Measurements from ENCODE around the gene NUP188. TPM values are rescaled to one million over a fixed set of nuclear protein-coding genes. Genes with fewer than 3 reads are reported as not detected.

Gene NUP188
- total and polyA plus RNA-seq, 2 experiments from 2014 or later: 35.8 to 52.0 TPM

DNA sequence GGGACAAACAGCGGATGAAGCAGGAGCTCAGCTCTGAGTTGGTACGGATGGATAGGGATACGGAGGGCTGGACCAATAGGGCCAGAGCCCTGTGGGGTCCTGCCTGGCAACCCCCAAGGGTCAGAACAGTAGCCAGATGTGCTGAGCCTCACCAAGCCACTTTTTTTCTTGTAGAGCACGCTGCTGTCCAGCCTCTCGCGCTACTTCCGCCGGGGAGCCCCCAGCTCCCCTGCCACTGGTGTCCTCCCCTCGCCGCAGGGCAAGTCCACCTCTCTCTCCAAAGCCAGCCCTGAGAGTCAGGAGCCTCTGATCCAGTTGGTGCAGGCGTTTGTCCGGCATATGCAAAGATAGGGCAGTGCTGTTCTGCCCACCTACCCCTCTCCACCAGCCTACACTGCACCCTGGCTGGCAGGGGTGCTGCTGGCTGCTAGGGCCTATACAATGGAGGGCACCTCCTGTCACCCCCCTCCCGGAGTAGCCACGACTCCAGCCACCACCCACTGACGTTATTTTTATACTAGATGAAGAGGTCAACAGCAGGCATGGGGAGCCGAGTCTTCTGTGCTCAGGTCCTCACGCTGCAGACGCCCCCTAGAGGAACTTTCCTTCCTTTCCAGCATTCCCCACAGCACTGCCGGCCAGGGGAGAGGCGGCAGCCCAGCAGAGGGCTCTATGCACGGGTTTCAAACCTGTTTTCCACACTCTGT lies 59.0 kb downstream of the NUP188 start:
- peak overlapping the region; percentile 86 for H3K27ac ChIP-seq
- no peaks in the 10 kb centered on the region for H3K9me3 ChIP-seq (ENCODE audit: low read depth)
- H3K36me3 ChIP-seq: peaks cover 28% of the 10 kb centered on the region
- no peaks in the 10 kb centered on the region for H3K27me3 ChIP-seq
- DNase-seq (ENCODE audit: low read depth in 1 of 2, low spot score in 1 of 2): peak; percentile 82 to 90
- H3K4me3 ChIP-seq: no peak overlapping the region
- TF ChIP-seq, protein P1, sequence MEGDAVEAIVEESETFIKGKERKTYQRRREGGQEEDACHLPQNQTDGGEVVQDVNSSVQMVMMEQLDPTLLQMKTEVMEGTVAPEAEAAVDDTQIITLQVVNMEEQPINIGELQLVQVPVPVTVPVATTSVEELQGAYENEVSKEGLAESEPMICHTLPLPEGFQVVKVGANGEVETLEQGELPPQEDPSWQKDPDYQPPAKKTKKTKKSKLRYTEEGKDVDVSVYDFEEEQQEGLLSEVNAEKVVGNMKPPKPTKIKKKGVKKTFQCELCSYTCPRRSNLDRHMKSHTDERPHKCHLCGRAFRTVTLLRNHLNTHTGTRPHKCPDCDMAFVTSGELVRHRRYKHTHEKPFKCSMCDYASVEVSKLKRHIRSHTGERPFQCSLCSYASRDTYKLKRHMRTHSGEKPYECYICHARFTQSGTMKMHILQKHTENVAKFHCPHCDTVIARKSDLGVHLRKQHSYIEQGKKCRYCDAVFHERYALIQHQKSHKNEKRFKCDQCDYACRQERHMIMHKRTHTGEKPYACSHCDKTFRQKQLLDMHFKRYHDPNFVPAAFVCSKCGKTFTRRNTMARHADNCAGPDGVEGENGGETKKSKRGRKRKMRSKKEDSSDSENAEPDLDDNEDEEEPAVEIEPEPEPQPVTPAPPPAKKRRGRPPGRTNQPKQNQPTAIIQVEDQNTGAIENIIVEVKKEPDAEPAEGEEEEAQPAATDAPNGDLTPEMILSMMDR (IDR thresholded peaks at IDR 0.05; ENCODE audit: low read depth, low read length): peak; percentile 96
- peaks cover 15% of the 10 kb centered on the region for H3K4me1 ChIP-seq (ENCODE audit: low read depth)

DNA sequence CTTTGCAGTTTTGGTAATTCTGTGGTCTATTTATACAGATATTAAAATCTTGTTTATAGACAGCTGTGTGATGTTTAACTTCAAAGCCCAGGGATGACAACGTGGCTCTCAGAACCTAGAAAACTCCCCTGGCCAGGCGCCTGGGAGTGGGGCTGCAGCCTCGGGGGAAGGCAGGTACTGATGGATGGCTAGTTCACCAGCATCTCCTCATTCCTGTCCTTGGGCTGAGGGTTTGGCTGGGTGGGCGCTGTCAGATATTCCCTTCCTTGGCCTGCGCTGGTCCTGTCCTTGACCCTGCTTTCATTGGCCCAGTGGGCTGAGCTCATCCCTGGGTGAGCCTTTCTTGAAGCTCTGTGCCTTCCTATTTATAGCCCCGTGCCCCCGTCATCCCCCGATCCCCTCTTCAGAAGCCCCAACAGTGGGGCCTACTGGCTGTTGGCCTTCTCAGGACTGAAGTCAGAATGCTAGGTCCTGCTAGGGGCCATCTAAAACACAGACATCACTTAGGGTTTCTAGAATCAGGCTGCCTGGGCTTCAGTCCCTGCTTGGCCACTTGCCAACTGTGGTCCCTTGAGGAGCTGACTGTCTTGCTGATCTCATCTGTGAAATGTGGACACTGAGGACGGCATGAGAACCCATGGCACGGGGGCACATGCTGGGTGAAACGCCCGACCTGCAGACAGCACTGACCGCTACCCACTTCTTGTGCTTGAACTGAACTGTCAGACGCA lies 59.7 kb downstream of the NUP188 start:
- TF ChIP-seq, protein P1 (IDR thresholded peaks at IDR 0.05; ENCODE audit: low read depth, low read length): no peak
- Histone ChIP-seq H3K9me3 (ENCODE audit: low read depth) (no peaks in the 10 kb centered on the region), H3K36me3 (peaks cover 27% of the 10 kb centered on the region), H3K27me3 (no peaks in the 10 kb centered on the region), H3K27ac (peak overlapping the region; percentile 86), H3K4me3 (no peak overlapping the region), H3K4me1 (ENCODE audit: low read depth) (peaks cover 15% of the 10 kb centered on the region)
- peak in 1 of 2 donors; percentile 29 for DNase-seq (ENCODE audit: low read depth in 1 of 2, low spot score in 1 of 2)

DNA sequence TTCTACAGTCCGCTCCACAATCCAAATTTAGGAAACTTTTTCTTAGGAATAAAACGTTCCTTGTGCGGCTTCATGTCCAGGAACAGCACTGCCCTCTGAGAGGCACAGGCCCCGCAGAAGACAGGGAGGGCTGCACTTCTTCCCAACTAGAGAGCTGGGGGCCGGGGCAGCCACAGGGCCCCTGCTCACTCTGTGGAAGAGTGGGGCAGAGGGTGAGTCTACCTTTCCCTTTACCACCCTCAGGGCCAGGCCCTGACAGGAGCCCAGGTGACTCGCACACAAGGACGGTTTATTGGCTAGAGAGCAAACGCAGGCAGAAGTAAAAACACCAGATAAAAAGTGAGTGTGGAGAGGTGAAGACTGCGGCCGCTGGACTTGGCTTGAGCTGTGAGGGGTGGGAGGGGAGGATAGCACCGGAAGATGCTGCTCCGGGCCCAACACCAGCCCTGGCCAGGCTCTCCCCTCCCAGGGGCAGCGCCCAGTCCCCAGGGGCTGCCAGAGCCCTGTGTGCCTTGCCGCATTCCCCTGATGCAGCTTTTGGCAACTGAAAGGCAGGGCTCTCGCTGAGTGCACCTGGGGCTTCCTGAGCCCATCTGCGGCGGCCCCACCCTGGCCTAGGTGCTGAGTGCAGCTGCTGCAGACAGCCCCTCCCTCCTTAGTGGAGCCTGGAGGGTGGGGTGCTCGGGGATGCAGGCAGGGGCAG lies 60.4 kb downstream of the NUP188 start:
- Histone ChIP-seq H3K36me3 (peaks cover 24% of the 10 kb centered on the region), H3K27me3 (no peaks in the 10 kb centered on the region), H3K4me1 (ENCODE audit: low read depth) (peaks cover 15% of the 10 kb centered on the region), H3K27ac (peak overlapping the region; percentile 86), H3K9me3 (ENCODE audit: low read depth) (no peaks in the 10 kb centered on the region), H3K4me3 (no peak overlapping the region)
- DNase-seq (ENCODE audit: low read depth in 1 of 2, low spot score in 1 of 2): no peak
- TF ChIP-seq, protein P1 (IDR thresholded peaks at IDR 0.05; ENCODE audit: low read depth, low read length): no peak

DNA sequence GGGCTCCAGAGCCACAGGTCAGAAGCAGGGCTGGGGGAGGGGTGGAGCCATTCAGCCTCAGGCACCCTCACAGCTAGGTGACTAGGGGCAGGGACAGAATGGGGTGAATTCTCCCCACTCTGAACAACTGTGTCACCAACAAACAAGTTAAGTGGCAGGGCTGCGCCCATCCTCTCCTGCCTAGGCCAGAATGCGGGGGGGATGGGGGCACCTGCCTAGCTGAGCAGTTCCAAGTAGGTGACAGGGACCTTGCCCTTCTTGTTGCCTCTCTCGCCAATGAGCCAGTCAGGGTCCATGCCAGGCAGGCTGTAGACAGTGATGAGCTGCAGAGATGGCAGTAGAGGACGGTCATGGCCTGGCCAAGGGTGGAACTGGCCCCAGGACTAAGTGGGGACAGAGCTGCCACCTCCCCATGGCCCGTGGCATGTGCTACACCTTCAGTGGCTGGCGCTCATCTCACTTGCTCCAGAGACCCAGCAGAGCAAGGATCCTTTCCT lies 61.0 kb downstream of the NUP188 start:
- no peaks in the 10 kb centered on the region for H3K27me3 ChIP-seq
- H3K36me3 ChIP-seq: peaks cover 20% of the 10 kb centered on the region
- TF ChIP-seq, protein P1 (IDR thresholded peaks at IDR 0.05; ENCODE audit: low read depth, low read length): no peak
- H3K9me3 ChIP-seq (ENCODE audit: low read depth): no peaks in the 10 kb centered on the region
- H3K4me3 ChIP-seq: no peak overlapping the region
- peak overlapping the region; percentile 86 for H3K27ac ChIP-seq
- peaks cover 15% of the 10 kb centered on the region for H3K4me1 ChIP-seq (ENCODE audit: low read depth)
- DNase-seq (ENCODE audit: low read depth in 1 of 2, low spot score in 1 of 2): no peak

DNA sequence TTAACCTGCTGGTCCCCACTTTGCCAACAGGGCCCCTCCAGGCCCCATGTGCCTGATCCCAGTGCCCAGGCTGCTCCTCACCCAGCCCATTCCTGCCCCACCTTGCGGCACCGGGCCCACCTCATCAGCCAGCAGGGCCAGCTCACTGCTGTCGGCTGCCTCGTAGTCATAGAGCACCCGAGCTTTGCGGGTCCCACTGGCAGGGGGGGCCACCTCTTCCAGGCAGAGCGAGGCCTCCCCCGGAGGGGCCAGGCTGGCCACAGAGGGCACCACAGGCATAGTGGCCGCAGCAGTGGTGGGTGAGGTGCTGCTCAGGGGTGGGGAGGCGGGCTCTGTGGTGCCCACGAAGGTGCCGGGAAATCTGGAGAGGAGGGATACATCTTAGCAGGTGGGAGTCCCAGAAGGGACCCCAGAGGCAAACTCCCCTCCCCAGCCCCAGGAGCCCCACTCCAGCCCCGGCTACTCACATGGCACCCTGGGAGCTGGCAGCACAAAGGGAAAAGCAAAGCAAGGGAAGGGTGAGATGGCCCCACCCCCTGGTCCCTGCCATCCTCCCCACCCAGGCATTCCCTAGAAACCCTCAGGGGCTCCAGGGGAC lies 61.6 kb downstream of the NUP188 start:
- peaks cover 23% of the 10 kb centered on the region for H3K36me3 ChIP-seq
- no peak for DNase-seq (ENCODE audit: low read depth in 1 of 2, low spot score in 1 of 2)
- no peak overlapping the region for H3K4me3 ChIP-seq

More for the DNA sequence above, 61.6 kb downstream of the NUP188 start:
- Histone ChIP-seq H3K27ac (no peak overlapping the region), H3K9me3 (ENCODE audit: low read depth) (no peaks in the 10 kb centered on the region), H3K27me3 (no peaks in the 10 kb centered on the region), H3K4me1 (ENCODE audit: low read depth) (peaks cover 15% of the 10 kb centered on the region)
- TF ChIP-seq, protein P1 (IDR thresholded peaks at IDR 0.05; ENCODE audit: low read depth, low read length): no peak

Measured in cardiac muscle cell (in vitro differentiated cells and primary cell).